ENCODE results near the gene RTTN.

RTTN gene

DNA sequence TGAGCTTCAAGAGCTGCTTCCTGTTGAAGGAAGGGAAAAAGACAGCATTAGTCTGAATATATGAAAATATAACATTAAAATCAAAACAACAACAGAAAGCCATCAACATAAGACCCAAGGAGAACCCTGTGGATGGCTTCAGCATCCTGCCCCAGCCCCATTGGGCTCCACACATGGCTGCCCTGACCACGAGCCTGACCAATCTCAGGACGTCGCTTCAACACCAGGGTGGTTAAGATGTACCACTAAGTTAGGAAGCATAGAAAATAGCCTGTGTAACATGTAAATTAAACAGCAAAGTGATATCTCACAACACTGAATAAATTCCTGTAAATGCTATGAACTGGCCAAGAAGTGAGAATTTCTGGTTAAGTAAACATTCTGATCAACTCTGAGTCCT, 180.7 kb downstream of the RTTN start:
- DNase-seq: no peak

GRCh38 chr18:70024093-70024492, 181.4 kb downstream of the RTTN start:
- no peak for DNase-seq

DNA sequence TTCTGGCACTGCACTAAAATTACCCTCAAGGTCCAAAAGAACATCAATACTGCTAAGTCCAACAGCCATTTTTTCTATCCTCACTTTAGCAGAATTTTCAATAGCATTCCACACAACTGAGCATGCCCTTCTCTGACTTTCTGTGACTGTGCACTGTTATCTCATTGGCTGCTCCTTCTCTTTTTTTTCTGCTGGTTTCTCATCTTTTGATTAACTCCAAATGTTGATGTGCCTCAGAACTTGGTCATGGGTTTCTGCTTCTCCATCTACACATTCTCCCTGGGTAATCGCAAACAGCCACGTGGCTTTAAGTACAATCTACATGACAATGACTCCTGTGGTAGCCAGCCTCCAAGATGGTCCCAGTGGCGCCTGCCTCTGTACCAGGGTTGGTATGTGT, 182.9 kb downstream of the RTTN start:
- no peak for DNase-seq

DNA sequence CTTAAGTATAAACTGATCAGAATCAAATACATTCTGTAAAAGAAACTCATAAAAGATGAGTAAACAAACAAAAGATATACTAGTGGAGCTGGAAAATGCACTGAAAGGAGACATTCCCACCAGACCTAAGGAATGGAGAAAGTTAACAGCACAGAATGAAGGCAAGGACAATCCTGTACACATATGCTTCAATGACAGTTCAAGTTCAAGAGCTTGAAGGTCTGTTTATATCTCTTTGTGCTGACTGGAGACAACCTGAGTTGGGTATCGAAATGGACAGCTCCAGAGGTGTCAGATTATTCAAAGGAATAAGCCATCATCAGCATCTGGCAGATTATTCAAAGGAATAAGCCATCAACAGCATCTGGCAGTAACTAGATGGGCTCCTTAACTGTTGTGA, 184.0 kb downstream of the RTTN start:
- DNase-seq: no peak

- no peak for DNase-seq
Observed at GRCh38 chr18:70021043-70021442, 184.4 kb downstream of the RTTN start.

DNA sequence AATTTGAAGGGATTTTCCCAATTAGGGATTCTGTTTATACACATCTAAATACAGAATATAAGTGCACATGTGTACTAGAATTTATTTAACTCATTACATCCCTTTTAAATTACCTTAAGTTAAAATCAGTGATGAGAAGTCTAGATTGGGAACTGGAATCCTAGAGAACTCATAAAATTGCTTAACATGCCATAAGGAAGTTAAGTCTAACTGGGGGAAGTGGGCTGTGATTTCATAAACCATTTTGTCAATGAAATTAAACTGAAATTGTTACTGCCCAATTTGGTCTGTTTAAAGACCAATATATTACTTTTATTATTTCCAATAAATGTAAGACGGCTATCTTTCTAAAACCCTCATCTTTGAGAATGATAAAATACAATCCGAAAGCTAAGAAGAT, 185.5 kb downstream of the RTTN start:
- DNase-seq: no peak

- DNase-seq: no peak
Observed at GRCh38 chr18:70019136-70019535, 186.4 kb downstream of the RTTN start.

DNA sequence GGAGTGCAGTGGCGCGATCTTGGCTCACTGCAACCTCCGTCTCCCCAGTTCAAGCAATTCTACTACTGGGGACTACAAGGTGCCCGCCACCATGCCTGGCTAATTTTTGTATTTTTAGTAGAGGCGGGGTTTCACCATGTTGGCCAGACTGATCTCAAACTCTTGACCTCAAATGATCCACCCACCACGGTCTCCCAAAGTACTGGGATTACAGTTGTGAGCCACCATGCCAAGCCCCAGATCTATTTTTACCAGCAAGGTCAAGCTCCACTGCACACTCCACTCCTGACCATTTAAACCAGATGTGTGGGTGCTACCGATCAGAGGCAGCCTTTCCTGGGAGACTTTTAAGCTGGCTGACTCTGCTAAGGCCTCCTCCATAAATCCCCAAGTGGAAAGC, 190.4 kb downstream of the RTTN start:
- DNase-seq: no peak

GRCh38 chr18:70005580-70005979, 199.9 kb downstream of the RTTN start:
- DNase-seq: no peak

- no peak for DNase-seq
Observed at GRCh38 chr18:70004696-70005095, 200.8 kb downstream of the RTTN start.

DNA sequence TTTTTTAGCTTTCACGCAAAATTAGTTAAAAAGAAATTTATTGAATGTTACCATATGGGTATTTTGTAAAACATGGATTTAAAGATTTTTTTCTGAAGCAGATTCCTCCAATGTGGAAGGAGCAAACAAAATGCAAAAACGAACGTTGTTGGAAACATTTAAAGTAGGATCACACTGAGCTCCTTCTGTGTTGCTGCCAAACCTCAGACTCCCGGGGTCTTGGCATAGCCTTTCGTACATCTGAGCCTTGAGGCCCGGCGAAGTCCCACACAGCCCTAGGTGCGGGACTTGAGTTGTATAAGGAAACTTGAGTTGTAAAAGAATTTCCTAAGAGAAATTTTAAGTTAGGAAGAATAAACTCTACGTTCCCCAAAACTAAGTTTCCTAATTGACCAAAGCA, 205.8 kb downstream of the RTTN start:
- no peak for DNase-seq

DNA sequence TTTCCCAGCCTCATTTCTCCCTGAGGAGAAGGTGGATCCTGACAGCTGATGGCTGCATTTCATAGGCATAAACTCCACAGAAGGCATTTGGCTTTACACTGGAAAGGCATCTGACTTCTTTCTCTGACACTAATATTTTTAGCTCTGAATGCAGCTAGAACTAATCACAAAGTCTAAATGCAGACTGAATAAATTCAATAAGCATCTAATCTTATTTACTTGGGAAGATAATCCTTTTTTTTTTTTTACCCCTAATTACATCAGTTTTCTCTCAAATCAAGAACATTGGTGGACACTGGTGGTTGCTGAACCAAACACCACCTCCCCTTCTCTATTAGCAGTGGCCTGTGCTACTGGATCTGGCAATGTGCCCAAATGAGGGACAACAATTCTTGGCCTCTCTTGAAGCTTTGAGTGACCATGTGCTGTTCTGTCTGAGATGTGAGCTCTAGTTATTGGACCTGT, 206.9 kb downstream of the RTTN start:
- no peak for DNase-seq

DNA sequence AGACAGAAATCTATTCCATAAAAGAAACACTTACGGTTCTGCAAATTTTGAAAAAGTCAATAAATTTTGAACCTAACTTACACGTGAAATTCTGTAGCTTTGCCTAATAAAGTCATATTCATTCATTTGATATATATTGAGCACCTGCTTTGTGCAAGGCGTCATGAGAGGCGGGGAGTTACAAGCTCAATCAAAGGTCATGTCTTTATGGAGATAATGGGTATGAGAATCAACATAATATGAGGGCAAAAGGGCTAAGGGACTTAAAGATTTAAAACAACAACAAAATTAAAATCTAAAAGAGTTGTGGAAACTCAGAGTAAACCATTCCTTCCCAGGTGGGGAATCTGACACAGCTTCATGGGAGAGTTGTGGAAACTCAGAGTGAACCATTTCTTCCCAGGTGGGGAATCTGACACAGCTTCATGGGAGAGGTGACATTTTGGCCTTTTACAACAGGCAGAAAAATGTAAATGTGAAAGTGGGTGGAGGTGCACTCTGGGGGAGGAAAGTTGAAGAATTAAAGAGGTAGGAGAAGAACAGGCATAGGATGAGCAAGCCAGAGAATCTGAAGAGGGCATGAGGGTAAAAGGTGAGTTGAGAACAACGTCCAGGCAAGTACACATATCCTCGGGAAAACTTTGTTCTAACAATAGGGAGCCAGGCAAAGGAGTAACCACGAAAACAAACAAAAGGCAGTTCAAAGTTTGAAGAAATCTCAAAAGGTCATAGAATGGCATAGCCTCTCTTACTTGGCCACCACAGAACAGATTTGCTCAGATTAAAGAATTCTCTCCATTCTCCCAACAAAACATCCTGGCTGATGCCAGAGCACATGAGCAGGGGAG, 208.3 kb downstream of the RTTN start:
- DNase-seq: no peak

DNA sequence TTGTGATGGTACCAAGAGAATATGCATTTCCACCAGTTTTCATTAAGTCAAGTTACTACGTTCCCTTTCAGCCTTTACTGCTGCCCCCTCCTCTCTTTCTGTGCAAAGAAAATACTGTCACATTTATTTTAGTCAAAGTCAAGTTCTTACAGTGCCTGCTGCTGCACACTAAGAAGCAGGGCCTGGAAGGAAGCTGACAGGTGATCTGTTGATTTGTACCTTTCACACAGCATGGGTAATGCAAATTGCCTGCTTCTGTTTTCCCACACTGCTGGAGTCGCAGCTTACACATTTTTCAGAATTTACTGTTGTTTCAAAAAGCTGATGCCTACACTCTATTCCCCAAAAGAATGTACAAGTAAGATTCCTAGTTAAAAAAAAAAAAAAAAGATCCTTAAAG, 209.1 kb downstream of the RTTN start:
- no peak for DNase-seq

GRCh38 chr18:69995774-69996173, 209.7 kb downstream of the RTTN start:
- DNase-seq: no peak

DNA sequence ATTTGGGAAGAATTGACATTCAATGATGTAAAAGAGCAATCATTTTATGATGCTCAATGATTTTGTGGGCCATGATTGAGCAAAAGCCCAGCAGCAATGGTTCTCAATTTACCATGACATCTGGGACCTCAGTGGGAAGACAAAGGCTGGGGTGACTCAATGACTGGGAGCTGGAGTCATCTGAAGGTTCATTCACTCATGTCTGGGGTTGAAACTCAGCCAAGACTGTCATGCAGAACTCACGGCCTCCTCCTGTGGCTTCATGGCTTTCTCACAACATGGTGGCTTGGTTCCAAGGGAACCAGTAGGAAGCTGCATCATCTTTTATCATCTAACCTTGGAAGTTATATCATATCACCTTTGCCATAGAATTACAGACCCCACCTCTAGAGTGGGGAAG, 212.7 kb downstream of the RTTN start:
- no peak for DNase-seq

GRCh38 chr18:69987870-69988269, 217.6 kb downstream of the RTTN start:
- no peak for DNase-seq

- no peak for DNase-seq
Observed at GRCh38 chr18:69985239-69985638, 220.2 kb downstream of the RTTN start.

- no peak for DNase-seq
Observed at GRCh38 chr18:69982417-69982816, 223.1 kb downstream of the RTTN start.

GRCh38 chr18:69981948-69982347, 223.5 kb downstream of the RTTN start:
- DNase-seq: peak in 1 of 5 donors; percentile 29

GRCh38 chr18:69980982-69981804, 224.3 kb downstream of the RTTN start:
- peak in 1 of 5 donors; percentile 15 for DNase-seq

GRCh38 chr18:69980509-69980908, 225.0 kb downstream of the RTTN start:
- no peak for DNase-seq

GRCh38 chr18:69978732-69979715, 226.5 kb downstream of the RTTN start:
- DNase-seq: peak in 1 of 5 donors; percentile 70
